Lower leg skin (tissue), 4 donors: Measurements from ENCODE around the gene VPS26C. TPM values are rescaled to one million over a fixed set of nuclear protein-coding genes. Genes with fewer than 3 reads are reported as not detected.
"Not testable (repeated sequence)": the region's sequence is repeated elsewhere in the genome, so short reads cannot be mapped to it uniquely, and the experiment has no call there.

ENCODE experiments used
- DNase-seq, 2 donors: peaks; one replicate each; pipeline ENCODE4 v3.0.0-alpha.2; 2019; ENCODE audit warnings: low spot score in 2 of 2
- H3K4me3 ChIP-seq: fragments of 200-600 bp; sonication (generic); 2 replicates; pipeline ENCODE4 v1.5.1; 2017; ENCODE audit warnings: mild to moderate bottlenecking, low read depth; ENCODE audit not compliant: poor library complexity, severe bottlenecking
- CTCF ChIP-seq, 3 donors: fragments of 450-650 bp; IDR thresholded peaks; one replicate each; pipeline ENCODE4 v1.5.1; 2016; ENCODE audit warnings: antibody characterized with exemption in 3 of 3, mild to moderate bottlenecking in 3 of 3, moderate library complexity in 2 of 3
- POLR2A ChIP-seq, 2 donors: fragments of 450-650 bp; IDR thresholded peaks; one replicate each; pipeline ENCODE4 v1.6.1; 2016 to 2017; ENCODE audit warnings: antibody characterized with exemption in 2 of 2, mild to moderate bottlenecking in 1 of 2, moderate library complexity in 1 of 2
- WGBS, 2 donors: methylation state at CpG; one replicate each; pipeline ENCODE4 v1.1.5; 2018; 5-methylcytosine and 5-hydroxymethylcytosine counted together
- intact Hi-C: fragments of 100-400 bp; cut with DNase I; formaldehyde crosslinking; loops from one replicate; pipeline ENCODE4 v1.15.0; 2023; ENCODE audit warnings: low total_unique reads
- total RNA-seq, 4 donors: library from RNA; depleted of rRNA; stranded (reverse); fragments of >200 nt; gene quantifications; one replicate each; pipeline ENCODE4 v1.1.0, GENCODE V29; 2016

The VPS26C gene
- total RNA-seq = 10 to 100 TPM; 40.8 to 69.9 (median 49.2) TPM

- DNase-seq = peak; percentile 99 to 100
- H3K4me3 ChIP-seq = peak within 1 kb of the TSS; percentile 74
- WGBS, 2 donors = 0% methylated on average over 46 to 62 of the region's 86 CpGs
- TF ChIP-seq POLR2A (IDR thresholded peaks at IDR 0.05) (peak in 1 of 2 donors; percentile 43), CTCF (IDR thresholded peaks at IDR 0.05) (no peak)
- intact Hi-C loops = loop anchor here (10.0 kb wide), 1 partner anchor 87 kb away; no protein-coding TSS in a partner anchor
Measured at GRCh38 chr21:37267269-37268185, at the start of gene VPS26C. VPS26C (minus strand) TSS chr21:37267334; CDS start chr21:37267294, 40 bp downstream.

- 64 to 67% methylated on average over 2 of the region's 2 CpGs for WGBS, 2 donors
Measured at GRCh38 chr21:37316072-37316471, 48.9 kb upstream of the VPS26C start.

GRCh38 chr21:37300114-37300751 lies 33.1 kb upstream of the VPS26C start:
- no peak overlapping the region for H3K4me3 ChIP-seq
- DNase-seq = no peak
- 61 to 69% methylated on average over 4 of the region's 4 CpGs for WGBS, 2 donors
- intact Hi-C loops = no loop called here
- TF ChIP-seq CTCF (IDR thresholded peaks at IDR 0.05) = no peak
- no peak for TF ChIP-seq POLR2A (IDR thresholded peaks at IDR 0.05)

More at GRCh38 chr21:37316072-37316471, 48.9 kb upstream of the VPS26C start:
- H3K4me3 ChIP-seq, DNase-seq, intact Hi-C loops: not testable (repeated sequence)

GRCh38 chr21:37297364-37297763 lies 30.2 kb upstream of the VPS26C start:
- intact Hi-C loops = no loop called here
- WGBS, 2 donors = 79 to 87% methylated on average over 7 of the region's 7 CpGs
- H3K4me3 ChIP-seq = no peak overlapping the region
- no peak for TF ChIP-seq CTCF (IDR thresholded peaks at IDR 0.05)
- no peak for DNase-seq

GRCh38 chr21:37294679-37295078 lies 27.5 kb upstream of the VPS26C start:
- no peak overlapping the region for H3K4me3 ChIP-seq
- peak in 1 of 2 donors; percentile 48 for DNase-seq
- TF ChIP-seq POLR2A (IDR thresholded peaks at IDR 0.05) (no peak), CTCF (IDR thresholded peaks at IDR 0.05) (no peak)
- WGBS, 2 donors = 44 to 59% methylated on average over 5 of the region's 5 CpGs
- intact Hi-C loops = no loop called here

GRCh38 chr21:37292941-37293340 lies 25.8 kb upstream of the VPS26C start:
- H3K4me3 ChIP-seq = no peak overlapping the region
- DNase-seq = peak in 1 of 2 donors; percentile 13
- WGBS, 2 donors = 59% methylated on average over 3 of the region's 3 CpGs
- no peak for TF ChIP-seq CTCF (IDR thresholded peaks at IDR 0.05)
- no peak for TF ChIP-seq POLR2A (IDR thresholded peaks at IDR 0.05)
- intact Hi-C loops = no loop called here
